C4-2B (cell line): ENCODE measurements around the gene PTGIR.

Experiments
- CTCF ChIP-seq: fragments of 450-650 bp; conservative IDR thresholded peaks from 2 replicates; pipeline ENCODE4 v1.5.1; 2017; ENCODE audit warnings: mild to moderate bottlenecking
- ZFX ChIP-seq: fragments of 450-650 bp; IDR thresholded peaks from 2 replicates; pipeline ENCODE4 v1.6.1; 2017

DNA sequence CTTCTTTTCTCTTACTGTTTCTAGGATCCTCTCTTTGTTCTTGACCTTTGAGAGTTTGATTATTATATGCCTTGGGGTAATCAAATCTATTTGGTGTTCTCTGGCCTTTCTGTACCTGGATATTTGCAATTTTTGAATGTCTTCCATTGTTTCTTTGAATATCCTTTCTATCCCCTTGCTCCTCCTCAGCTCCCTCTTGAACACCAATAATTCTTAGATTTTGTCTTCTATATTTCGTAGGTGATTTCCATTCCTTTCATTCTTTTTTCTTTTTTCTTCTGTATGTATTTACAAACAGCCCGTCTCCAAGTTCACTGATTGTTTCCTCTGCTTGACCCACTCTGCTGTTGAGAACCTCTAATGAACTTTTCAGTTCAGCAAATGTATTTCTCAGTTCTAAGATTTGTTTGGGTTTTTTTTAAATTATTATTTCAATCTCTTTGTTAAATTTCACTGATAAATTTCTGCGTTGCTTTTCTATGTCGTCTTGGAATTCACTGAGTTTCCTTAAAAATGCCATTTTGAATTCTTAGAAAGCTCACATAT is 26.4 kb downstream of the PTGIR start:
- TF ChIP-seq CTCF (no peak), ZFX (no peak)
